Mesothelial cell of epicardium (in vitro differentiated cells): ENCODE measurements around the gene SYNE3. TPM values are rescaled to one million over a fixed set of nuclear protein-coding genes. Genes with fewer than 3 reads are reported as not detected.

Experiments used
- DNase-seq, 2 experiments: peaks; one replicate each; pipeline ENCODE4 v3.0.0; 2021; ENCODE audit warnings: low spot score in 2 of 2; ENCODE audit not compliant: unreplicated experiment in 2 of 2
- H3K27ac Mint-ChIP-seq: 2 replicates; pipeline ENCODE4 v1.8.0; 2021; ENCODE audit warnings: mixed read lengths
- H3K27me3 Mint-ChIP-seq: 2 replicates; pipeline ENCODE4 v1.8.0; 2021; ENCODE audit warnings: low read depth, mixed read lengths
- H3K36me3 Mint-ChIP-seq: 2 replicates; pipeline ENCODE4 v1.8.0; 2021; ENCODE audit warnings: mixed read lengths
- H3K4me1 Mint-ChIP-seq: 2 replicates; pipeline ENCODE4 v1.8.0; 2021; ENCODE audit warnings: mixed read lengths
- H3K4me3 Mint-ChIP-seq: 2 replicates; pipeline ENCODE4 v1.8.0; 2021; ENCODE audit warnings: mild to moderate bottlenecking, moderate library complexity, mixed read lengths
- H3K9me3 Mint-ChIP-seq: 2 replicates; pipeline ENCODE4 v1.8.0; 2021; ENCODE audit warnings: mixed read lengths
- CTCF ChIP-seq: fragments of 200-600 bp; sonication (generic); IDR thresholded peaks from one replicate; pipeline ENCODE4 v1.5.0; 2021; ENCODE audit warnings: antibody characterized with exemption; ENCODE audit not compliant: unreplicated experiment
- total RNA-seq: library from RNA; stranded (reverse); gene quantifications from 3 replicates; pipeline ENCODE4 v1.2.1, GENCODE V29; 2021

SYNE3 gene
- total RNA-seq, 1 donor from 2014 or later = 1.9 TPM

GRCh38 chr14:95535226-95536021, 19.0 kb upstream of the SYNE3 start:
- Mint-ChIP-seq H3K27me3 (no peaks in the 10 kb centered on the region), H3K4me3 (peak overlapping the region; percentile 82), H3K9me3 (no peaks in the 10 kb centered on the region), H3K36me3 (peaks cover 2% of the 10 kb centered on the region), H3K4me1 (peaks cover 55% of the 10 kb centered on the region), H3K27ac (peak overlapping the region; percentile 88)
- DNase-seq = peak in 1 of 2 experiments; percentile 39
- TF ChIP-seq CTCF = no peak

- Mint-ChIP-seq H3K4me3 (peak within 1 kb of the TSS; percentile 82), H3K27me3 (no peaks in the 10 kb centered on the region), H3K36me3 (peaks cover 4% of the 10 kb centered on the region), H3K27ac (peak within 1 kb of the TSS; percentile 97), H3K9me3 (no peaks in the 10 kb centered on the region), H3K4me1 (peaks cover 59% of the 10 kb centered on the region)
- peak; percentile 16 for TF ChIP-seq CTCF
- DNase-seq = peak; percentile 96 to 97
Observed at GRCh38 chr14:95534299-95535225, 18.1 kb upstream of the SYNE3 start, which contains the start of gene GLRX5. Gene GLRX5 (plus strand): TSS chr14:95535050. CDS start chr14:95535090, 40 bp downstream.

GRCh38 chr14:95533822-95534221, 17.4 kb upstream of the SYNE3 start:
- Mint-ChIP-seq H3K9me3 (no peaks in the 10 kb centered on the region), H3K4me3 (peak overlapping the region; percentile 82), H3K27ac (peak overlapping the region; percentile 97), H3K4me1 (peaks cover 59% of the 10 kb centered on the region), H3K36me3 (peaks cover 4% of the 10 kb centered on the region), H3K27me3 (no peaks in the 10 kb centered on the region)
- TF ChIP-seq CTCF = no peak
- no peak for DNase-seq

GRCh38 chr14:95533391-95533821, 17.0 kb upstream of the SYNE3 start:
- Mint-ChIP-seq H3K4me1 (peaks cover 59% of the 10 kb centered on the region), H3K36me3 (peaks cover 4% of the 10 kb centered on the region), H3K9me3 (no peaks in the 10 kb centered on the region), H3K27ac (peak overlapping the region; percentile 97), H3K27me3 (no peaks in the 10 kb centered on the region), H3K4me3 (peak overlapping the region; percentile 82)
- TF ChIP-seq CTCF = no peak
- DNase-seq = no peak

- Mint-ChIP-seq H3K27ac (peak overlapping the region; percentile 14), H3K27me3 (no peaks in the 10 kb centered on the region), H3K4me3 (peak overlapping the region; percentile 82), H3K36me3 (peaks cover 4% of the 10 kb centered on the region), H3K4me1 (peaks cover 54% of the 10 kb centered on the region), H3K9me3 (no peaks in the 10 kb centered on the region)
- DNase-seq = no peak
- no peak for TF ChIP-seq CTCF
Observed at GRCh38 chr14:95531969-95532368, 15.5 kb upstream of the SYNE3 start.
